Endothelial cell (in vitro differentiated cells): ENCODE measurements around the gene GAS6. TPM values are rescaled to one million over a fixed set of nuclear protein-coding genes. Genes with fewer than 3 reads are reported as not detected.

Source experiments
- DNase-seq: peaks from one replicate; pipeline ENCODE4 v3.0.0; 2021; ENCODE audit warnings: low spot score
- H3K27ac Mint-ChIP-seq: one replicate; pipeline ENCODE4 v1.8.0; 2021; ENCODE audit warnings: mixed read lengths, inconsistent platforms; ENCODE audit not compliant: unreplicated experiment
- H3K27me3 Mint-ChIP-seq: one replicate; pipeline ENCODE4 v1.8.0; 2021; ENCODE audit warnings: mild to moderate bottlenecking, moderate library complexity, mixed read lengths, inconsistent platforms; ENCODE audit not compliant: unreplicated experiment
- H3K36me3 Mint-ChIP-seq: one replicate; pipeline ENCODE4 v1.8.0; 2021; ENCODE audit warnings: mild to moderate bottlenecking, low read depth, mixed read lengths, inconsistent platforms; ENCODE audit not compliant: unreplicated experiment
- H3K4me1 Mint-ChIP-seq: one replicate; pipeline ENCODE4 v1.8.0; 2021; ENCODE audit warnings: mild to moderate bottlenecking, mixed read lengths, inconsistent platforms; ENCODE audit not compliant: unreplicated experiment
- H3K4me3 Mint-ChIP-seq: one replicate; pipeline ENCODE4 v1.8.0; 2021; ENCODE audit warnings: mild to moderate bottlenecking, mixed read lengths, inconsistent platforms; ENCODE audit not compliant: unreplicated experiment
- H3K9me3 Mint-ChIP-seq: one replicate; pipeline ENCODE4 v1.8.0; 2021; ENCODE audit warnings: mixed read lengths, inconsistent platforms; ENCODE audit not compliant: unreplicated experiment
- CTCF ChIP-seq: fragments of 200-600 bp; sonication (generic); IDR thresholded peaks from one replicate; pipeline ENCODE4 v1.5.0; 2021; ENCODE audit warnings: antibody characterized with exemption; ENCODE audit not compliant: unreplicated experiment
- total RNA-seq: library from RNA; stranded (reverse); fragmentation: NEBNext Ultra II Directional; extraction: Animal tissue kit (Norgen Biotek cat#: 25700); gene quantifications from one replicate; pipeline ENCODE4 v1.2.1, GENCODE V29; 2021; ENCODE audit not compliant: unreplicated experiment

The GAS6 gene
- total RNA-seq, 1 donor from 2014 or later: 19.8 TPM

GRCh38 chr13:113905942-113906341 is 42.1 kb upstream of the GAS6 start:
- no peak overlapping the region for H3K4me3 Mint-ChIP-seq
- H3K9me3 Mint-ChIP-seq: no peaks in the 10 kb centered on the region
- no peak for TF ChIP-seq CTCF
- H3K36me3 Mint-ChIP-seq: no peaks in the 10 kb centered on the region
- no peaks in the 10 kb centered on the region for H3K4me1 Mint-ChIP-seq
- no peak for DNase-seq
- no peak overlapping the region for H3K27ac Mint-ChIP-seq
- H3K27me3 Mint-ChIP-seq: peaks cover 3% of the 10 kb centered on the region

DNA sequence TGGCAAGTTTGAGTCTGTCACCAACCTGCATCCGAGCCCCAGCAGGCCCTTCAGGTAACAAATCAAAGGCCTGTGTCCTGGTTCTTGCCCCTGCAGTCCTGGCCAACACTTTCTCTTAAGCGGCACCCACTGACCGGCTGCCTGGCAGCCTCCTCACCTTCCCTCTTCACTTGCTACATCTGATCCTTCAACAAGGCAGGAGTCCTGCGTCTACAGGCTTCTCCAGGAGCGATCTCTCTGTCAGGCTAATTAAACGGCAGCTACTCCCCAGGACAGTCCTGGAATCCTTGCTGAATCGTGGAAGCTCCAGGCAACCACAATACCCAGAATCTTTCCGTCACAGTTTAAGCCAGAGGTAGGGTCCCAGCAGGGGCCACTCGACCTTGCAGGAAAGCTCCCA is 41.1 kb upstream of the GAS6 start:
- no peak for DNase-seq
- Mint-ChIP-seq H3K4me3 (no peak overlapping the region), H3K36me3 (no peaks in the 10 kb centered on the region), H3K27ac (no peak overlapping the region), H3K27me3 (peaks cover 3% of the 10 kb centered on the region), H3K4me1 (no peaks in the 10 kb centered on the region), H3K9me3 (no peaks in the 10 kb centered on the region)
- no peak for TF ChIP-seq CTCF

- Mint-ChIP-seq H3K27ac (no peak overlapping the region), H3K27me3 (peaks cover 3% of the 10 kb centered on the region), H3K36me3 (no peaks in the 10 kb centered on the region), H3K9me3 (no peaks in the 10 kb centered on the region), H3K4me1 (no peaks in the 10 kb centered on the region), H3K4me3 (no peak overlapping the region)
- TF ChIP-seq CTCF: peak; percentile 27
- DNase-seq: peak; percentile 41
Measured at GRCh38 chr13:113904411-113904810, 40.5 kb upstream of the GAS6 start.

GRCh38 chr13:113903912-113904311 is 40.0 kb upstream of the GAS6 start:
- no peak for TF ChIP-seq CTCF
- no peaks in the 10 kb centered on the region for H3K27me3 Mint-ChIP-seq
- H3K9me3 Mint-ChIP-seq: no peaks in the 10 kb centered on the region
- no peaks in the 10 kb centered on the region for H3K36me3 Mint-ChIP-seq
- H3K4me1 Mint-ChIP-seq: no peaks in the 10 kb centered on the region
- no peak for DNase-seq
- H3K4me3 Mint-ChIP-seq: no peak overlapping the region
- H3K27ac Mint-ChIP-seq: no peak overlapping the region

DNA sequence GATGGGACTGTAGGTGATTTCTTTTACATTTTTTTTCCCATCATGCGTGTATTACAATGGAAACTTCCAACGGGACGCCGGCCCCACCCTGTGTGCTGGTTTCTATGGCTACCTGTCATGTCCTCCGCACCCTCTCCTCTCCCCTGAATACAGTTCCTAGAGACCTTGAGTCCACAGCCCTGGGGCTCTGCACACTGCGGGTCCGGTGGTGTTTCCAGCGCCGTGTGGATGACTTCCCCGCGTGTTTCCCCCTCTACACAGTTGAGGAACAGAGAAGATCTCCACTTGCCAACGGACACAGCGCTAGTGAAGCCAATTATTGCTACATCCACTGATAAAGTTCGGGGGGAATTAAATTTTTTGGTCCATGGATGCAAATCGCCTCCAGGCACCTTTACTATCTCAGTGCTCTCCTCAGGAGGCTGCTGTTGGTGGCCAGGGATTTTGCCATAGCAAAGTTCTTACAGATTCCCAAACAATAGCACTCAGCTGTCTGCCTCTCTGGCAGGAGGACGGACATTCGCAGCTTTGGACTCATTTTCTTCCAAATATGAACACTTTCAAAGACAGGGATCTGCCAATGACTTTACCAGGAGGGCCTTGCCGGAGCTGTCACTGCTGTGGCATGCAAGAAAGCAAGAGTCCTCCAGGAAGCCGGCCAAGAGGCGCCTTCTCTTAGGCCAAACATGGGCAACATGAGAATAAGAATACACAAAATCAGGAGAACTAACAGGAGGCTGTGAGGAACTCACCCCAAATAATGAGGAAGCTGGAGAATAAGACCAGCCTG is 39.3 kb upstream of the GAS6 start:
- Mint-ChIP-seq H3K9me3 (no peaks in the 10 kb centered on the region), H3K4me1 (no peaks in the 10 kb centered on the region), H3K4me3 (no peak overlapping the region), H3K27ac (no peak overlapping the region), H3K27me3 (peaks cover 1% of the 10 kb centered on the region), H3K36me3 (no peaks in the 10 kb centered on the region)
- no peak for TF ChIP-seq CTCF
- DNase-seq: no peak
